ENCODE measurements around the gene TMPRSS9.

DNA sequence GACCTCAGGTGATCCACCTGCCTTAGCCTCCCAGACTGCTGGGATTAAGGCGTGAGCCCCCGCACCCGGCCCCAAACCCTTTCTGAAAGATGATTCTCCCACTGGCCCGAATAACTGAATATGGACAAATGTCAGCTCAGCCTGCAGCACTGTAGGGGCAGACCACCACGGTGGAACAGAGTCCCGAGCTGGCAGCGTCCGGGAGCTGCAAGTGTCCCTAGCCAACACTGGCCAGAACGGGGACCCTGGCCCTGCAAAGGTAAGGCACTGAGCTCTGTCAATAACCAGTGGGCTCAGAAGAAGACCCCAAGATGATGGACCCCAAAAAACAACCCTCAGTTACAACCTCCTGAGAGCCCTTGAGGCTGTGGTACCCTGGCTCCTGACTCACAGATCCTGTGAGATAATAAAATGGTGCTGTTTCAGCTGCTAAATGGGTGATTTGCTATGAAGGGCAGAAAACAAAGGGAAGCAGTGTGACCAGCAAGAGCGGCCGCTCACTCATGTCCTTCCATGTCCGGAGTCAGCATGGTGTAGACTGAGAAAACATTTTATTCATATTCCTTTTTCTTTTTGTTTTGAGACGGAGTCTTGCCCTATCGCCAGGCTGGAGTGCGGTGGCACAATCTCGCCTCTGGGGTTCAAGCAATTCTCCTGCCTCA is 33.2 kb upstream of the TMPRSS9 start:
- TF ChIP-seq, protein P1, sequence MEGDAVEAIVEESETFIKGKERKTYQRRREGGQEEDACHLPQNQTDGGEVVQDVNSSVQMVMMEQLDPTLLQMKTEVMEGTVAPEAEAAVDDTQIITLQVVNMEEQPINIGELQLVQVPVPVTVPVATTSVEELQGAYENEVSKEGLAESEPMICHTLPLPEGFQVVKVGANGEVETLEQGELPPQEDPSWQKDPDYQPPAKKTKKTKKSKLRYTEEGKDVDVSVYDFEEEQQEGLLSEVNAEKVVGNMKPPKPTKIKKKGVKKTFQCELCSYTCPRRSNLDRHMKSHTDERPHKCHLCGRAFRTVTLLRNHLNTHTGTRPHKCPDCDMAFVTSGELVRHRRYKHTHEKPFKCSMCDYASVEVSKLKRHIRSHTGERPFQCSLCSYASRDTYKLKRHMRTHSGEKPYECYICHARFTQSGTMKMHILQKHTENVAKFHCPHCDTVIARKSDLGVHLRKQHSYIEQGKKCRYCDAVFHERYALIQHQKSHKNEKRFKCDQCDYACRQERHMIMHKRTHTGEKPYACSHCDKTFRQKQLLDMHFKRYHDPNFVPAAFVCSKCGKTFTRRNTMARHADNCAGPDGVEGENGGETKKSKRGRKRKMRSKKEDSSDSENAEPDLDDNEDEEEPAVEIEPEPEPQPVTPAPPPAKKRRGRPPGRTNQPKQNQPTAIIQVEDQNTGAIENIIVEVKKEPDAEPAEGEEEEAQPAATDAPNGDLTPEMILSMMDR (IDR thresholded peaks at IDR 0.05), result no peak
- TF ChIP-seq POLR2A (IDR thresholded peaks at IDR 0.05), result no peak
